K562 treated with DMSO at 1 percent for 24 hours (cell line): ENCODE measurements around the gene TMEM263. TPM values are rescaled to one million over a fixed set of nuclear protein-coding genes. Genes with fewer than 3 reads are reported as not detected.

Experiments used
- total RNA-seq: library from RNA; unstranded; fragments of 300-600 nt; gene quantifications from 2 replicates; pipeline ENCODE4 v1.2.3, GENCODE V29; 2022; ENCODE audit warnings: low read depth; ENCODE audit not compliant: insufficient read depth

The TMEM263 gene
- 20.0 and 23.2 TPM in 2 replicates for total RNA-seq

GRCh38 chr12:106955377-106956047 is at the start of gene TMEM263:
Gene TMEM263, plus strand, starts transcription at chr12:106955907. Its CDS starts 11,210 bp downstream, at chr12:106967117.

GRCh38 chr12:106986625-106987389 is 31.1 kb downstream of the TMEM263 start, which contains the start of gene MTERF2:
Gene MTERF2, minus strand, starts transcription at chr12:106987146. Its CDS starts 8,432 bp downstream, at chr12:106978714.

Other genes starting within 250 kb of the TMEM263 start
- 6.3 and 7.6 TPM in 2 replicates for gene RIC8B, start 181.2 kb upstream of the TMEM263 start, total RNA-seq
- 13.0 and 16.0 TPM in 2 replicates for gene MTERF2, start 31.2 kb downstream of the TMEM263 start, total RNA-seq
- gene CRY1, start 137.6 kb downstream of the TMEM263 start, total RNA-seq, result 42.3 and 48.3 TPM in 2 replicates